GM12873 (cell line): ENCODE results near the gene DACT3.

Experiments used
- TF ChIP-seq, protein P1 (sequence below): IDR thresholded peaks from 2 replicates; pipeline ENCODE4 v1.5.1; 2012; ENCODE audit warnings: low read depth, mild to moderate bottlenecking, moderate library complexity, low read length, control low read depth; ENCODE audit not compliant: insufficient read depth; ENCODE audit errors: missing control alignments

DACT3 gene

DNA sequence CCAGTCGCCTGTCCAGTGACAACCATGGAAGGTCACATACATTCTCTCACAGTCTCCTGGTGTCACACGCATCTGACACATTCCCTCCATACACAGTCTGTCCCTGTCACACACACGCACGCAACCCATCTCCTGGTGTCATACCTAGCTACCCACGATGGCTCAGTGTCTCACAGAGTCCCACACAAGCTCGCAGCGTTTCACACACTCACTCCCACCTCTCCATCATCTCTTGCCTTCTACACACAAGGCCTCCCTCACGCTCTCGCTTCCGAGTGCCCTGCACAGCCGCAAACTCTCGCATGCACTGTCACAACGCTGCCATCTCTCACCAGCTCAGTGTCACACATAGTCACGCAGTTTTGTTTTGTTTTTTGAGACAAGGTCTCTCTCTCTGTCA is 23.8 kb downstream of the DACT3 start:
- TF ChIP-seq, protein P1, sequence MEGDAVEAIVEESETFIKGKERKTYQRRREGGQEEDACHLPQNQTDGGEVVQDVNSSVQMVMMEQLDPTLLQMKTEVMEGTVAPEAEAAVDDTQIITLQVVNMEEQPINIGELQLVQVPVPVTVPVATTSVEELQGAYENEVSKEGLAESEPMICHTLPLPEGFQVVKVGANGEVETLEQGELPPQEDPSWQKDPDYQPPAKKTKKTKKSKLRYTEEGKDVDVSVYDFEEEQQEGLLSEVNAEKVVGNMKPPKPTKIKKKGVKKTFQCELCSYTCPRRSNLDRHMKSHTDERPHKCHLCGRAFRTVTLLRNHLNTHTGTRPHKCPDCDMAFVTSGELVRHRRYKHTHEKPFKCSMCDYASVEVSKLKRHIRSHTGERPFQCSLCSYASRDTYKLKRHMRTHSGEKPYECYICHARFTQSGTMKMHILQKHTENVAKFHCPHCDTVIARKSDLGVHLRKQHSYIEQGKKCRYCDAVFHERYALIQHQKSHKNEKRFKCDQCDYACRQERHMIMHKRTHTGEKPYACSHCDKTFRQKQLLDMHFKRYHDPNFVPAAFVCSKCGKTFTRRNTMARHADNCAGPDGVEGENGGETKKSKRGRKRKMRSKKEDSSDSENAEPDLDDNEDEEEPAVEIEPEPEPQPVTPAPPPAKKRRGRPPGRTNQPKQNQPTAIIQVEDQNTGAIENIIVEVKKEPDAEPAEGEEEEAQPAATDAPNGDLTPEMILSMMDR, result no peak

DNA sequence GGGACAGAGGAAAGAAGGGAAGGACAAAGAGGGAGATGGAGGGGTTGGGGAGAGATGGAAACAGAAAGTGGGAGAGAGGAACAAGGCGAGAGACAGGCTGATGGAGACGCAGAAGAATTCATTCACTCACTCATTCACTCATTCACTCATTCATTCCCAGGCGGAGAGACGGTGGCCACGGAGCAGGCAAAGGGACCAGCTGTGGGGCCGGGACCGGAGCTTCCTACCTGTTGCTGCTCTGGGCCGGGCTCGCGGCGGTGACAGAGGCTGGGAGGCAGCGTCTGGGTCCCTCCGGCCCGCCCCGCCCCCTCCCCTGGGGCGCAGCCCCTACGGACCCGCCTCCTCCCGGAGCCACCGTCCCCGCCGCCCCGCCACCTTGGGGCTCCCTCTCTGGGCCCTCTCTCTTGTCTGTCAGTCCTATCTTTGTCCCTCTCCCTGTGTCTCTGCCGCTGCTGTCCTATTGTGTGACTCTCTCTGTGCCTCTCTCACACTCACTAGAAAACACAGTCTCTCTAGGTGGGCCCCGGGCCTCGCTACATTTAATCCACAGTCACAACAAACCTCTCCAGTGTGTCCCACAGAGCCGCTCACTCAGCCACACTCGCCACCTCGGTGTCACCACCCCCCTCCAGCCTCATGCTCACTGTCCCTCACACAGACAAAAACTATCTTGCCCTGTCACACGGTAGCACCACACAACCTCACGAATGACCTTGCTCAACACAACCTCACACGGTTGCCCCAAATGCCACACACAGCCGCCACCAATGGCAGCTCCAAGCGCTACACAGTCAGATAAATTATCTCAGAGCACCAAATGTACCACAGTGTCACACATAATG is 24.8 kb downstream of the DACT3 start, which contains the start of gene GNG8:
TSS of gene GNG8 (minus strand) at position 283 of the 842 bp plus-strand sequence. CDS start 1,520 bp downstream, outside the sequence.
- TF ChIP-seq, protein P1, result no peak

DNA sequence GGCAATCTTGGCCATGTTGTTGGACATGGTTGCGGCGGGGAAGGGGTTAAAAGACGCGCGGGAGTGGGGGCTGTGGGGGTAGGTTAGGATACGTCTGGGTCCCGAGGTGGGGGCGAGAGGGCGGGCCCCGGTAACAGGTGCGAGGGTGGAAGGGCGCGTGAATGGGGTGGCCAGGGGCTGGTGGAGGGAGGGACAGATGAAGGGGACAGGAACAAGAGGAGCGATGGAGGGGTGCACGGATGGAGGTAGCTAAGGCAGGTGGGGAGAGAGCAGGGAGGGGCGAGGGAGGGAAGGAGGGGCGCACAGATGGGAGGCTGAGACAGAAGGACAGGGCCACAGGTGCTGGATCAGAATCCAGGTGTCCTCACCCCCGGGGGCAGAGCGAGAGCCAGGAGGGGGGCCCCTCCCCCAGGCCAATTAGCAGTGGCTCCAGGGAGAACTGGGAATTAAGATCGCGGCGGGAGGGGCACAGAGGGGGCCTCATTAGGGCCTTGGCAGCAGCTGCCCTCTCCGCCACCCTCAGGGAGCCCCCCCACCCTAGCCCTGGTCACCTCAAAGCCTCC is 26.2 kb downstream of the DACT3 start:
- TF ChIP-seq, protein P1, result no peak

DNA sequence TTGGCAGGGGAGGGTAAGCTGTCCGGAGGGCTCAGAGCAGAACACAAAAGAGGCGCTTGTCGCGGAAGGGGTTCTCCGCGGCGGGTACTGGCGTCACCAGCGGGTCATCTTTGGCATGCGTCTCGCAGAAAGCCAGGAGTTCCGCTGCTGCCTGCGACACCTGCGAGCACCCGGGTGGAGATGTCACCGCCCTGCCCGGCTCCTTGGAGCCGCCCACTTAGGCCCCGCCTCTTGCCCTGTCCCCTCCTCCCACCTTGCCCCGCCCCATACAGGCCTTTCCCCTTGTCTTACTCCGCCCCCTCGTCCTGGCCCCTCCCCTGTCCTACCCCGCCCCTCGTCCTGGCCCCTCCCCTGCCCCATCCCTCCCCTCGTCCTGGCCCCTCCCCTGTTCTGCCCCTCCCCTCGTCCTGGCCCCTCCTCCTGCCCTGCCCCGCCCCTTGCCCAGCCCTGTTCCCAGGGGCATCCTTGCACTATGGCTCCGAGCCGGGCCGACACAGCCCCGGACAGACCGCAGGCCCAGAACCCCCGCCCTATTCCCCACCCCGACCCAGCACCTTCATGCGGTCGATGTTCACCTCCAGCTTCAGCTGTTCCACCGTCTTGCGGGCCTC is 26.8 kb downstream of the DACT3 start:
- TF ChIP-seq, protein P1, result no peak

DNA sequence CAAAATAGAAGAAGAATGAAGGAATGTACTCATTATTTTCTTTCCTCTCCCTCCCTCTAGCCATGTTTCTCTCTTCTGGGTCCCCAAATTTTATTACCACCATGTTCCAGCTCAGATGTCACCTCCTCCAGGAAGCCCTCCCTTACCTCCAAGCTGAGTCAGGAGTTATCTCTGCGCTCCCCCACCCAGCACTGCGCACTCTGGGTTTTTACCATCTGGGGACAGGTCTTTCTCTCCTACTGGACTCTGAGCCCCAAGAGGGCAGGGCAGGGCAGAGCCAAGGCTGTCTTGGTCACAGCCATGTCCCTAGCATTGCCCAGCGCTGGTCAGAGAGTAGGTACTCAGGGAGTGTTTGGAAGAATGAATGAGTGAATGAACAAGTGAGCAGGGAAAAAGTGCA is 27.9 kb downstream of the DACT3 start:
- TF ChIP-seq, protein P1, result no peak

DNA sequence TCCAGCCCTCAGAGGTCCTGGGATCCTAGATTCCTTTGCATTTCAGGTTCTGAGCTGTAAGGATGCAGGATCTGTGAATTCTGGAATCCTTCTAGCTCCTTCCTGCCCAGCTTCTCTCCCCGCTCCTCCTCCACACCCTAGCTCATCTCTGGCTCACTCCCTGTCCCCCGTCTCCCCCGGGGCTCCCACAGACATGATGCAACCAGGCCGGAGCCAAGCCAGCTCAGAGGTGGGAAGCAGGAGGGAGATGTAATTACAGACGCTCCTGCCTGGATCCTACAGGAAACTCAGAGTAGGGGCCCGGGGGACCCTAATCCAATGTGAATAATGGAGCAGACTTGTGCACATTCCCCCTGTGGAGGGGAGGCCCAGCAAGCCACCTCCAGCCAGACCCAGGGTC is 29.5 kb downstream of the DACT3 start:
- TF ChIP-seq, protein P1, result no peak

DNA sequence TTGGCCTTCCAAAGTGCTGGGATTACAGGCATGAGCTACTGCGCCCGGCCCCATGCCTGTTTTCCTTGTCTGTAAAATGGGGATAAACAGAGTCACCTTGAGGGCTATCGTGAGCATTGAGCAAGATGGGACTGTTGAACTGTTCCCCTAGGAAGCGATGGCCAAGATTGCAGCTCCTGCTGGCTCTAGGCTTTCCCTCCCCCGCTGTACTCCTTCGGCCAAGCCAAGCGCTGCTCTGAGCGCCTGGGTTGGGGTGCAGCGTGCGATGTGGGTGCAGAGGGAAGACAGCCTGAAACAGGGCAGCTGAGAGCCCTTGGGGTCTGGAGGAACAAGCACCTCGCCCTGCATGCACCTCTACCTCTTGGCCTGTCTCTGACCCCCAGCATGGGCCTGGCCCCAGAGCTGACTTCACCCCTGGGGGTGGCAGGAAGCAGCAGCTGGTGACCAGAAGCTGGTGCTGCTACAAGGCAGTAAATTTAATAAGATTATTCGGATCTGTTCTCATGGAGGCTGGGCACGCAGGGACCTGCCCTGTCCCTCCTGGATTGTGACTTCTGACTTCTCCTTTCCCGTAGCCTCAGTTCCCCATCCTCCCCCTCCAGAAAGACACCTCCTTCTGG is 30.3 kb downstream of the DACT3 start:
- TF ChIP-seq, protein P1, result no peak
